GM18907 (cell line): ENCODE measurements around the gene NEK7.
A peak's percentile ranks its signal among the peaks of the same experiment; 100 is the strongest.

ENCODE experiments used
- ATAC-seq: cut with Tn5 transposase; IDR thresholded peaks from one replicate; pipeline ENCODE4 v1.9.1; 2021; ENCODE audit warnings: mild to moderate bottlenecking, moderate library complexity; ENCODE audit not compliant: unreplicated experiment

The NEK7 gene

DNA sequence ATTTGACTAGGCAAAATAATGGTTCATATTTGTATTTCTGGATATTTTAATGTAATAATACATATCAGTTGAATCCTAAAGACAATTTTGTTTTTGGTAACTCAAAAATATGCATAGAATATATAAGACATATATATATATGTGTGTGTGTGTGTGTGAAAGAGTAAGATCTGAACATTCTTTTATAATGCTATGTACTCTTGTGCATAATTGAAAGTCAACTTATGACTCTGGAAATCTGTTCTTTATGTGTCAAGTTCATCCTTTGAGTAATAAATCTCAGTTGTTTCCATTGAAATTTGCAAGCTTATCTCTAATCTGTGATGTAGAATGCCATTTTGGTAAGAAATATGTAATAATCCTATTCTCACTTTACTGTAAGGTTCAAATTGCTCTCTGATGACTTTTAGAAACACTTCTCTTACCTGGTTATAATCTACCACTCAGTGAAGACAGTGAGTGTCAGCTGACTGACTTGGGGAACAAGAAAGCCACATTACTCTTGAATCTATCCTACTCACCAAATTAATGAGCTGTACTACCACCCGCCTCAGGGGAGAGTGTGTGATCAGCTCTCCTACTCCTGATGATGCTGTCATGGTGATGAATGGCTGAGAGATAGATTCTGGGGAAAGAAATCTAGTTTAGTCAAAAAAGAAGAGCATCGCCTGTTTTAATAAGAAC, 15.0 kb upstream of the NEK7 start:
- ATAC-seq = no peak

DNA sequence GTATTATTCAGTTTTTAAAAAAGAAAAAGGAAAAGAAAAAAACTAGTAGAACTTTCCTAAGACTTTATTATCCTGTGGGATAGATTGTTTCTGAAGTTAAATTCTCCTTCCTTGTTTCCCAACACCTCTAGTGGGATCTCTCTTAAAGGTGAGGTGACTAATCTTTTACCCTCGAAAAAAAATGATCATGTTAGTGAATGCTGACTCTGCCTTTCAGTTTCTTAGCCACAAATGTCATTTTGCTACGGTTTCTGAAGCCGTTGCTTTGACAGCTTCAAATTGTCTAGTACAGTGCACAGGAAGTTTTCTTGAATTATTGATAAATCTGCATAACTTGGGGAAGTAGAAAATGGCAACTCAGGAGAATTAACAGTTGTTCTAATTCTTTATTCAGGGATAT, 13.0 kb upstream of the NEK7 start:
- ATAC-seq = peak; percentile 57

DNA sequence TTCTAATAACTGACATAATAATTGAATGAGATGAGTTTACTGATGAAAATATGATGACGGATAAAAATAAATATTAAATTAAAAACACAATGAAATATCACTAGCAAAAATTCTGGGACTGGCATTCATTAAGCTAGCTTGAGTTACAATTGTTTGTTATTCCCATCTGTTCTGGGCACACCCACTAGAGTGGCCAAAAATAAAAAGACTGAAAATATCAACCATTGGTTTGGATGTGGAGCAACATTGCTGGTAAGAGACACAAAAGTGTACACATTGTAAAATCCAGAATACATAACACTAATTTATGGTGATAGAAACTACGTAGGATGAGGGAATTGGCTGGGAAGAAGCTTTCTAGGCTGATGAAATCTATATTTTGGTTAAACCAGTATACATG, 9.6 kb upstream of the NEK7 start:
- ATAC-seq = no peak

DNA sequence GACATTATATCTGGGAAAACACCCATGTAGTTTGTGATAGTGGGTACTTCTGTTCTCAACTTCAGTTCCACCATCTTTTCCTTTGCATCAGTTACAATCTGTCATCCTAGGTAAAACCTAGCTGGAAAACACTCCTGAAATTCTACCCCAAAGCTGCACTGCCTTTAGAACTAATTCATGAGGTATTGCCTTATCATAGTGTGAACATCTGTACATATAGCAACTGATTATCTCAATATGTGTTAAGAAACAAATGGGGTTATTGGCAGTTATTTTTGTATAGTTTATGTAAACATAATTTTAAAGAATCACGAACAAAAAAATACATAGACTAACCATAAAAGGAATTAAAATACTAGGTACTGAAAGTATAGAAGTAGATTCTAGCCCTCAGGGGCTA, 6.4 kb upstream of the NEK7 start:
- no peak for ATAC-seq

DNA sequence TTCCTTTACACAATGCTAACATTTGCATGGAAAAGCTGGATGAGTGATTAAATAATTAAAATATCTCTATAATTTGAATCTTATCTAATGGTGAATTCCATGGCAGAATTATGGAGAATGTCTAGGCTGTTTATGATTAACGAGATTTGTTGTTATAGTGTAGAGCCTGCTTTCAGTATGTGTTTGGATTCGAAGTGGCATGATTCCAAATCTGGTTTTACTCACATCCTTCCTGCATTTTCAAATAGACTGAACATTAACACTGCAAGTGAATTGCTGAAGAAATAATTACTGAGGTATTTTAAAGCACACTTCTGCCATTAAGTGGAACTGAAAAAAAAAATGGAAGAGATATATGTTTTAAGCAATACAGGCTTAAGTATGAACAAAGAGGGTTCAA, 5.1 kb upstream of the NEK7 start:
- no peak for ATAC-seq

DNA sequence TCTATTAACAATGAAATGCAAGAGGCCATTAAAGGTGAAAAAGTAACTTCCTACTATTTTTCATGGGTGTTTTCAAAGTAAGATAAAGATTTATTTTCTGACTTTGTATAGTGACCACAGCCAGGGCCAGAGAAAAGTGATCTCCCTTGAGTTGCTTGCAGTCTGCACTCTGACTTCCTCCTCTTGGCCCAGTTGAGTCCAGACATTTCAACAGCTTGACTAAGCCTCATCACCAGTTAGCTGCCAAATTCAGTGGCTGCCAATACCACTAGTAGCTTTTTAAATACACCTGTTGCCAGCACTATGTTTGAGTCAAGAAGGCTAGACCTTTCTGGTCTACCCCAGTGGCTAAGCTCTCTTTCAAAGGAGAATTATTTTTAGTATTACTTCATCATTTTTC, 3.7 kb upstream of the NEK7 start:
- ATAC-seq = no peak

DNA sequence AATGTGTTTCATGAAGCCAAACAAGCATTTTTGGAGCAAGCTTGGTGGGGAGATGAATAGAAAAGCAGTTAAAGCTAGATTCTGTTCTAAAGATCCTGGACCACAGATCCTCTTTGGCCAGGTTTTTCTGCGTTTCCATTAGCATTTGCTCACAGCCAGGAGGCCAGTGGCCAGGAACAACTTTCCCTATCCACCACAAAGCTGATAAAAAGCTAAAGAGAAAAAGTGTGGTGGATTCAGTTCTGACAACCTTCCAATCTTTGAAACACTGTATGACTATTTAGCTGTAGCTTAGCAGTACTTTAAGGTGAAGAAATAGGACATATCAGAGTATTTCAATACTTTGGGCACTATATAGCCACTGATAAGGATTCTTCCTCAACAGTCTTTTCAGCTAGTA, 3.0 kb upstream of the NEK7 start:
- ATAC-seq = no peak

DNA sequence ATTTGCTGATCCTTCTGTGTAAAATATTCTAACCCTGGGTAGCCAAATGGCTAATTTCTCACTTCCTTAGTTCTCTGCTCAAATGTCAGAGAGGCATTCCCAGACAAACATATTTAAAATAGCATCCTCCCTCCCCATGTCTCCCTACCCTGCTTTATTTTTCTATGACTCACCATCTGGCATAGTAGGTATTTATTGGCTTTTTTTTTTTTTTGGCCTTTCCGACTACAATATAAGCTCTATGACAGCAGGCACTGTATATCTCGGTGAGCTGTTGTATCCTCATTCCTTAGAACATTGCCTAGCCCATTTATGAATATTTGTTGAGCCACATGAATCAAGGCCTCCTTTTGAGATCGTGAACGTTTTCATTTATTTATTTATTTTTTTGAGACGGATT, 1.5 kb upstream of the NEK7 start:
- no peak for ATAC-seq

DNA sequence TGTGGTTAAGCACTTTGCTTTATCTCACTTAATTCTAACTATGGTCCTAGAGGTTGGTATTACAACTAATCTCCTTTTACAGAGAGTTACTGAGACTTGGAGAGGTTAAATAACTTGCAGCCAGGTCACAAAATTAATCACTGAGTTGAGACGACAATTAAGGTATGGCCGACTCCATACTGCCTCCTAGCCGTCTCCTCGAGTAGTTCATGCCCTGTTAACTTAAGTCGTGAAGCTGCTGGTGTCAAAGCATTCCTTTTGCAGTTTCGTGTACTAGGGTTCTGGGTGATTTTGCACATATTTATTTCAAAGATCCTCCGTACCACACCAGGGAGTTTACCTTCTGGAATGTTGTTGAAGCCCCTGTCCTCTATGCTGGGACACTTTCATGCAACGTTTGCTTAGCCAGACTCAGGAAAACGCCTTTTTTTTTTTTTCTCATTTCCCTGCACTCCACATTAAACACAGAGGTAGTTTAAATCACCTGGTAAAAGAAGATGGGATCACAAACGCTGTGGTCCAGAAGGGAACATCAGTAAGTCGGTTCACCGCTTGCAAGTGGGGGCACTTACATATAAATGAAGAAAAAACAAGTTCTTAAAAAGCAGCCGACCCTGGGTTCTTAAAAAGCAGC, 570 bp upstream of the NEK7 start:
- peak; percentile 33 for ATAC-seq

DNA sequence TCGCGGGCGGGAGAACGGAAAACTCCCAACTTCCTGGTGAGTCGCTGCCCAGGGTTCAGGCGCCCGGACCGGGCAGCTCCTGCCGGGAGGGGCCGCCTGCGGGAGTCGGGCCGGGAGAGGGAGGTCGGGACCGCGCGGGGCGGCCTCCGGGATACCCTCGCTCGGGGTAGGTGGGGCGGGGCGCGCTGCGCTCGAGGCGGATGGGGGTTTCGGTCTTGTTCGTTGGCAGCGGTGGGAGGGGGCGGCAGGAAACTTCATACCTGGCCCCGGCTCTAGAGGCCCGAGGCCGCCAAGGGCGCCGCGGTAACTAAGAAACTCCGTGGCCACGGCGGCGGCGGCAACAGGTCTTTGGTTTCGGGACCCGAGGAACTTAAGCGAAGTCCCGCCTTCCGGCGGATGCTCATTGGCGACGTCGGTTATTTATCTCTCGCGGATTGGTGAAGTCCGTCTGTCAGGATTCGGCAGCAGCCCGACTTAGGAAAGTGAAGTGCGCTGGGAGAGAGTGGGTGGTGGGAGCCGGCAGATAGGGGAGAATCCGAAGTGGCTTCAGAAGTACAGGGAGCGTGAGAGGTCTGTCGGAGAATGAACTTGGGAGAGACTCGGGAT, 546 bp downstream of the NEK7 start:
- ATAC-seq = peak; percentile 56

DNA sequence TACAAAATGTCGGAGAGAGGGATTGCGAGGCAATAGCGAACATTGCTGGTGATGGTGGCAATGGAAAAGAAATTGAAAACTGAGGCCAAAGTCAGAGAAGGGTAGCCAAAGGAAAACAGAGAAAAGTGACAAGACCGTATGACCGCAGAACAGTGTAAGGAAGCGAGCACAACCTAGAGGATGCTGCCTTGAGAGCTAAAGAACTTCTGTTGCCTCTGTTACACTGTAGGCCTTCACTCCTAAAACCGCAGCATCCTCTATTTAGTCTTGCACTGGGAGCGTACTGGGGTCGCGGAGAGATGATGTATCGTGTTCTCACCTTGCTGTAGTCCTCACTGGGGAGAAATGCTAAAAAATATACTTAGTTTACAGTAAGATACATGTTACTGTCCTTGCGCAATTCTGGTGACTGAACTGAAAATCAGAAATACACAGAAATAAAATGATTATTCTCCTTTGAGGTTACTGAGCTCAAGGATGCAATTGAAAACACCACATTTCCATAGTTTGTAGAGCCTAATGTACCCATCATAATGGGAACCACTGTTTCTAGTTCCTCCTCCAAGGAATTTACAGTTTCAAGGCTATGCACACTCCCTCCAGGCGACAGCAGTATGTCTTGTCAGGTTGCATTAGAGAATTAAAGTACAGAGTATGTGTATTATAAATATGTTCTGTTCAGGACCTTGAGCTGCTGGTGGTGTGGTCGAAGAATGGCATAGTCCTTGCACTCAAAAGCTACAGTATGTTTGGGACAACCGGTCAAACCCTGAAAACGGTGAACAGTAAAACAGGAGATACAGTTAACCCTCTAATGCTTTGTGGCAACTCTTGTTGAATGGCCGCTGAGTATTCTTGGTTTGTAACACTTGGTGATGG, 1.3 kb downstream of the NEK7 start:
- ATAC-seq = no peak

DNA sequence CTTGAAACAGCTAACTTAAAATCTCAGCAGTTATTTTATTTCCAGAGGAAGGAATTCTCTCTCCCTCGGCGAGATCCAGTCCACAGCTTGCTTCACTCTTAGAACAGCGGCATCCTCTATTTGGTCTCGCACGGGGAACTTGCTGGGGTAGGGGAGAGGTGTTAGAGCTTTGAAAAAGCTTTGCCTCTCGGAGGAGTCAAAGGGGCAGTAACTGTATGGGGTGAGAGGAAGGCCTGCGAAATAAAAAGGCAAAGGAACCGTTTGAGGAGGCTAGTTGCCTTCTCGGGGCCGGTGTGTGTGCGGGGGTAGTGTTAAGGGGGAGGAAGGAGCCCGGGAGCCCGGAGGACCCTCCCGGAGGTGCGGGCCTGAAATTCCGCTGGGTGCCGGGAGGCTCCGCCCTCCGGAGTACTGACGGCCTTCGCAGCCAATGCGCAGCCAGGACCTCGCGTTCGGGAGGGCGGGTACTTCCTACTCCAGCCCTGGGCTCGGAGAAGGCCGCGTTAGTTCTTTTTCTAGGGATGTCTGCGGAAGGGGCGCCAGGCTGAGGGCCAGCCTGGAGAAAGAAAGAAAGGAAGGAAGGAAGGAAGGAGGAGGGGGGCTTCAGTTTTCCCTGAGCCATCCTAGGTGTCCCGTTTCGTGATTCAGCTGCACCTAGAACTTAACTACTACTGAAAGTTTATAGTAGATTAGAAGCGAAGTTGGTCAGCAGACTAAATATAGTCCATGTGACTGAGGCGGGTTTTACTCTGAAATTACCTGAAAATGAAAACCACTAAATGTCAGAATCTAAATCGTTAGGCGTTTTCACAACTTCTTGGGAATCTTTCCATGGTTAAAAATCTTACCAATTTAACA, 2.2 kb downstream of the NEK7 start:
- ATAC-seq = peak; percentile 78

DNA sequence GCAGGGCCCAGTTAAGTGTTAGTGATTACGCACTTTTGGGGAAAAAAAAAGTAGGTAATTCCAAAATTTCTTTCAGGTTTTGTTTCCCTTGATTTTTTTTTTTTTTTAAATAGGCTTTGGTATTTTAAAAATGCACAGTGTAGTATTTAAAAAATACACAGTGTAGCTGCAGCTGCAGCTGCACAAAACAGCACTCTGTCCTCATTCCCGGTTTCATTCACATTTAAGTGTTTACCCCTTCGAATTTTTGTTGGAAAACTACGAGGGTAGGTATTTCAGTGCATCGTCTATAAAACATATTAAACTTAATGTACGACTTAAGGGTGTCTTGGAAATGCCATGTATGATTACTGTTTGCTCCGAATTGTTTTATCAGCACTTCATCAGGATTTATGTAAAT, 3.4 kb downstream of the NEK7 start:
- ATAC-seq = no peak

DNA sequence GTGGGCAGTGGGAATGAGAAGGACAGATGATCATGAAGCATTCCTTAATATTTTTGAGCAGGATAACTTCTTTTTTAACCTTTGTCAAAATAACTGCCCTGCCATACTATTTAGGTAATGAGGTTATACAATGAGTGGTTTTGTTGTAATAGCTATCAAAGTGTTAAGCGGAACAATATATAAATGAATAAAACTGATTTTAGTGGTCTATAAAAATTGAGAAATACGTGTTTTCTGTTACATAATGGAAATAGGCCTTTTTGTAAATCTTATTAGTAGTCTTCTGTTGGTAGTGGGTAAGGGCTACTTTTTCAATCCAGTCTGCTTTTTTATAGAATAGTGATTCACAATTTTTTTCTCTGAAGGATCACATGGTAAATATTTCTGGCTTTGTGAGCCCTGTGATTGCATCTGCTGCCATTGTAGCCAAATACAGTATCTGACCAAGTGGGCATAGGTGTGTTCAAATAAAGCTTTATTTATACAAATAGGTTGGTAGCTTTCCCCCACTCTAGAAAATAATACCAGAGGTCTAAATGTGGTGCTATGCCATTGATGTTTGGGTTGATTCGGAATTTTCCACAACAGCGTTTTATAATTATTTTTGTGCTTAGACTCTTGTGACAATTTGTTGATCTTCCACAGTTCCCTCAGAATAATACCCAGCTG, 4.3 kb downstream of the NEK7 start:
- no peak for ATAC-seq

DNA sequence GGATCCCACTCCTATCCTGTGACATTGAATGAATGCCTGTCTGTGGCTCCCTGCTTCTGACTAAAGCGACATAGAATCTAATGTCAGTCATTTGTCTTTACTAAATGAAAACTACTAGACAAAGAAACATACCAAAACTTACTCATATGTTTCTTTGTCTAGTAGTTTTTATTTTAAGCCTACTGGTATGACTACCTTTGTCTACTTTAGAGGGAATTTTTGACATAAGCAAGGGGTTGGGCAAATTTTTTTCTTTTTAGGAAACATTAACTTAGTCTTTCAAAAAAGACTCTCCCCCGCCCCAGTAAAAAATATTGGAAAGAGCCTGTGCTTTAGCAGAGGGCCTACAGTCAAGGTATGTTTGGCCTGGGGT, 4.9 kb downstream of the NEK7 start:
- no peak for ATAC-seq

DNA sequence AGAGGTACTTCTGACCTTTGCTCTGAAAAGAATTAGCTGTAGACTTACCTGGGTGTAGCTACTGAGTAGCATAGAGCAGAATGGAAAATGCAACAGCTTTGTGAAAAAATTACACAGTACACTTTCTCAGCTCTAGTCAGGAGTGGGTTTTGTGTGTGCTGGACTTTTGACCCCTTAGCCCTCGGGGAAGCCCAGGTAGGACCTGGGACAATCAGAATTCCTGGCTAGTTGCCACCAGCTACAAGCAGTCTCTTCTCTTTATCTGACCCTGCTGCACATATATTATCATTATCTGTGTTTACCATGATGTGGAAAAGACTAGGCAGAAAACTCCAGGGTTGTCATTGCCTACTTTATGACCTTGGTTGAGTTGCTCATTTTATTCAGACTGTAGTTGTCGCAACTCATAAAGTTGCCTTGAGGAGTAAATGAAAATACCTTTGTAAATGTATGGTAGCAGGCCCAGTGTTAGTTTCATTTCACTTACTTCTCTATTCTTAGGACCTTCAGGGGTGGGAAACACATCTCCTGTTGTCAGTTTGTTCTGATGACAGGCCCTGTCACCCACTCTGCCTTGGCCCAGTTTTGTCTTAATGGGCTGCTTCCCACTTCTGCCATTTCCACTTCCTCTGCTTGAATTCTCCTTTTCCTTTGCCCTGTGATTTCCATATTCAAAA, 5.4 kb downstream of the NEK7 start:
- ATAC-seq = peak; percentile 16

DNA sequence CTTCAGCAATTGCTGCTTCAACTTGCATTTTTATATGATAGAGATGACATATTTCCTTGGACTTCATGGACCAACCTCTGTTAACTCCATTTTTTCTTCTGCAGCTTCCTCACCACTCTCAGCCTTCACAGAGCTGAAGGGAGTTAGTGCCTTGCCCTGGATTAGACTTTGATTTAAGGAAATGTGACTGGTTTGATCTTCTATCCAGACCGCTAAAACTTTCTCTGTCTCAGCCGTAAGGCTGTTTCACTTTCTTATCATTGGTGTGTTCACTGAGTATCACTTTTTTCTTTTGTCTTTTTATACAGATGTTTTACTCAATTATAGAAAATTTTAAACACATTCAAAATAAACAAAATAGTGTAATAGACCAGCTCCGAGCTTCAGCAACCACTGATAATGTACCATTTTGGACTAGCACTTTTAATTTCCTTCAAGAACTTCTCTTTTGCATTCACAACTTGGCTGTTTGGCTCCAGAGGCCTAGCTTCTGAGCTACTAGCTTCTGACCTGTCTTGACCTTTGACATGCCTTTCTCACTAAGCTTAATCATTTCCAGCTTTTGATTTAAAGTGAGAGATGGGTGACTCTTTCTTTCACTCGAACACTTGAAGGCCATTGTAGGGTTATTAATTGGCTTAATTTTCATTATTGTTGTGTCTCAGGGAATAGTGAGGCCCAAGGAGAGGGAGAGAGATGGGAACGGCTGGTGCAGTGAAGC, 9.3 kb downstream of the NEK7 start:
- ATAC-seq = peak; percentile 49

DNA sequence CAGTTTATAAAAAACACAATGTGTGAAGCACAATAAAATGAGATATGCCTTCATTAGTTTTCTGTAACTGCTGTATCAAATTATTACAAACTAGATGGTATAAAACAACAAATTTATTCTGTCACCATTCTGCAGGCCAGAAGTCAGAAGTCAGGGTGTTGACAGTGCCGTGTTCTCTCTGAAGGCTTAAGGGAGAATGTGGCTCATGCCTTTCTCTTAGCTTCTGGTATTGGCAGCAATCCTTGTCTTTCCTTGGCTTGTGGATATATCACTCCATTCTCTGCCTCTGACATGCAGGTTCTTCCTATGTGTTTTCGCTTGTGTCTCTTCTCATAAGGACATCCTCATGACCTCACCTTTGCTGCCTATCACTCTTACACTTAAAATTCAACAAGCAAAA, 10.1 kb downstream of the NEK7 start:
- ATAC-seq = no peak

DNA sequence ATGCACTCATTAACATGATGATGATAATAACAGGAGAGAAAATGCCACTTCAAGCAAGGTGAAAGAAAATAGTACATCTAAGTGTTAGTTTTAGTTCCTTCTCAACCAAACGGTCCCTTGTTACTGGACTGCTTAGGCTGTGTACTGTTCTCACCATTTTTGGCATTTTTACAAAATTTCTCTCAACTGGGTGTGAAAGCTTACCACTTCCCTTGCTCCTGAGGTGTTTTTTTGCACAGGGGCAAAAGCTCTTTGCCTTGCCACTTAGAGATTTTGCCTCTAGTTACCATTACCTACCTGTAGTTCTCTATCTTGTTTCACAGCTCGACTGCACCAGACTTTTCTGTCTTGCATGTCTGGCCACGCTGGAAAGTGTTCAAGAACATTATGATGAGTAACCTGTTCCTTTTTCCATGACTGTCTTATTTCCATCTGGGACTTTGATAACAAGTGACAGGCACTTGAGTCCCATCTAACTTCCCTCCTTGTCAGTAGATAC, 10.7 kb downstream of the NEK7 start:
- ATAC-seq = peak; percentile 50
